ENCODE results near the gene WRAP53.
A peak's percentile ranks its signal among the peaks of the same experiment; 100 is the strongest.
"Not testable (repeated sequence)": the region's sequence is repeated elsewhere in the genome, so short reads cannot be mapped to it uniquely, and the experiment has no call there.

WRAP53 gene

GRCh38 chr17:7687908-7688807, at the start of gene WRAP53:
WRAP53 (plus strand) TSS chr17:7688477; CDS start chr17:7688649, 172 bp downstream.
- DNase-seq (ENCODE audit: low read depth): peak; percentile 92

GRCh38 chr17:7640783-7641182, 47.5 kb upstream of the WRAP53 start:
- DNase-seq (ENCODE audit: low read depth): no peak

GRCh38 chr17:7641635-7642034, 46.6 kb upstream of the WRAP53 start:
- not testable (repeated sequence) for DNase-seq (ENCODE audit: low read depth)

DNA sequence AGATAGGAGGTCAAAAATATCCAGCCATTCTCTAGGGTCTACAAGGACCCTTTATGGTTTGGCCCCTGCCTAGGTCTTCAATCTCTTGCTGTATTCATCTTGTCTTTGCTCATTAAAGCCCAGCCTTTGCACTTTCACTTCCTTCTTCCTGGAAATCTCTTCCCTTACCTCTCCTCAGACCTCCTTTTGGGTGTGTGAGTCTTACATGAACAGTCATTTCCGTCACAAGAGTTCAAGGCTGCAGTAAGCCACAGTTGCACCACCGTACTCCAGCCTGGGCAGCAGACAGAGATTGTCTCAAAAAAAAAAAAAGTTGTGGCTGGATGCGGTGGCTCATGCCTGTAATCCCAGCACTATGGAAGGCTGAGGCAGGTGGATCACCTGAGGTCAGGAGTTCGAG, 43.5 kb upstream of the WRAP53 start:
- no peak for DNase-seq (ENCODE audit: low read depth)

DNA sequence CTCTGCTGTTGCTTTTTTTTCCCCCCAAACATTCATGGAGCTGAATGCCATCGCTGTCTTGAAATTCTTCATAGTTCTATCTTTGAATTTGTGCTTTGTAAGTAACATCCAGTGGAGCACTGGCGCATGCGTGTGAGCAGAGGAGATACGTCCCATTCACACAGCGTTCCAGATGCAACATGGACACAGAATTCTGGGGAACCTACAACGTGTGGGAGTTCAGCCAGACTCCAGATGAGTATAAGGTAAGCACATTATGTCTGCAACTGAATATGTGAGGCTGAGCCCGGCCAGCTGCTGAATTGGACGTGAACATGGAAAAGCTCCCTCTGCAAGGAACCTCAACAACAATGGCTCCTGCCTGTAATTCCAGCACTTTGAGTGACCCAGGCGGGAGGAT, 41.8 kb upstream of the WRAP53 start:
- DNase-seq (ENCODE audit: low read depth): no peak

GRCh38 chr17:7647018-7647417, 41.3 kb upstream of the WRAP53 start:
- DNase-seq (ENCODE audit: low read depth): no peak

DNA sequence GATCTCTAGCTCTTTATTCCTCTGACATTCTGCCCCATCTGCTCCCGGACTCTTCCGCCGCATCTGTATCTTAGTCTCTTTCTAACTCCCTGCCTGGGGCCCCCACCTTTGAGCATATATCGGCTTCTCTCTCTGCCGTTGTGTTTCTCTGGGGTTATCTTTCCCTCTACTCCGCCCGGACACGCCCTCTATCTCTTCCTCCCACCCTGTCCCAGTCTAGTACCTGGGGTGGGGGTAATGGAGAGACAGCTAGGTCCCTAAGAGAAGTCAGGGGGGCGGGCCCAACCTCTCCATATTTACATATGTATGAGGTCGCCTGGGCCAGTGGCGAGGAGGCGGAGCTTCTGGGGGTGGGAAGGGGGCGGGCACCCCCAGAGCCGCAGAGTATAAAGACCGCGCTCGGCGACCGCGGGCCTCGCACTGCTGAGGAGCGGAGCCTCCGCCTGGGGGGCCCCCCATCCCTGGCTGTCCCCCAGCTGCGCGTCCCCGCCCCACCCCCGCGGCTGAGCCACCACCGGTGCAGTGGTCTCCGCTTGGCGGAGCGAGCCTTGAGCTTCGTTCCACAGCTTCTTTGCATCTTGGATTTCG, 37.7 kb upstream of the WRAP53 start, which contains the start of gene ATP1B2:
ATP1B2 (plus strand) TSS at position 418 of the 588 bp plus-strand sequence. CDS start 593 bp downstream, outside the sequence.
- peak; percentile 73 for DNase-seq (ENCODE audit: low read depth)

GRCh38 chr17:7651097-7651664, 37.1 kb upstream of the WRAP53 start:
- no peak for DNase-seq (ENCODE audit: low read depth)

DNA sequence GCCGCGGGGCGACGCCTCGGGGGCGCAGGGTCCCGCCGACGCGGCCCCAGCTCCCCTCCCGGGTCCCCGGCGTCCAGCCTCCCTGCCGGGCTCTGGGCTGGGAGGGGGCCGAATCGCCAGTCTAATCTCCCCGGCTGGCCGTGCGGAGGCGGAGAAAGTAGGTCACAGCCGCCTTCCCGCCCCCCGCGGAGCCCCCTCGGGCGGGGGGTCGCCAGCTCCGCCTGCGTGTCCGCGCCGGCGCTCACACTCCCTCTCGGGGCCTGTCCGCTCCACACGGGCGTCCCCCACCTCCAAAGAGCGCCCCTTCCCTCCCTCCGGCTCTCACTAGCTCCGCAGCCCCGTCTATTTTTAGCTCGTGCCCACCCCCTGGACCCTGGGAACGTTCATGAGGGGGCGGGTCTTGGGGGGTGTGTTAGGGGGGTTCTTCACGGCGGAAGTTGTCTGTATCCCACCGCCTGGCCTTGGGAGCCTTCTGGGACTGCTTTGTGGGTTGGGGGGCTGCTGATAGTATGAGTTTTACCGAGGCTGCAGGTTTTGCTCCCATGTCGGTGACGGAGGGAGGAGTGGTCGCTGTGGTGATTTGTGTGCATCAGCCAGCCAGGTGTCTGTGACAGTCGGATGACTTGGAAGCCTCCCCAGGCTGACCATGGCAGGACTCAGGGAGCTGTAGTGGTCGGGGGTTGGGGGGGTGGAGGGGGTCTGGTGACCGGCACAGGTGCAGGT, 36.5 kb upstream of the WRAP53 start:
- no peak for DNase-seq (ENCODE audit: low read depth)

GRCh38 chr17:7652388-7653356, 35.6 kb upstream of the WRAP53 start:
- DNase-seq (ENCODE audit: low read depth): no peak

- DNase-seq (ENCODE audit: low read depth): no peak
Measured at GRCh38 chr17:7654832-7655540, 33.3 kb upstream of the WRAP53 start.

DNA sequence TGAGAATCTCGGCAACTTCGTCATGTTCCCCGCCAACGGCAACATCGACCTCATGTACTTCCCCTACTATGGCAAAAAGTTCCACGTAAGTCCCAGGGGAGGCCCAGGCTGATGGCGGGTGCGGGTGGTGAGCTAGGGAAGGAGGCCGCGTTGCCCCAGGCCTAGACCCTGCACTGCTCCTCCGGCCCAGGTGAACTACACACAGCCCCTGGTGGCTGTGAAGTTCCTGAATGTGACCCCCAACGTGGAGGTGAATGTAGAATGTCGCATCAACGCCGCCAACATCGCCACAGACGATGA, 32.8 kb upstream of the WRAP53 start:
- DNase-seq (ENCODE audit: low read depth): no peak

DNA sequence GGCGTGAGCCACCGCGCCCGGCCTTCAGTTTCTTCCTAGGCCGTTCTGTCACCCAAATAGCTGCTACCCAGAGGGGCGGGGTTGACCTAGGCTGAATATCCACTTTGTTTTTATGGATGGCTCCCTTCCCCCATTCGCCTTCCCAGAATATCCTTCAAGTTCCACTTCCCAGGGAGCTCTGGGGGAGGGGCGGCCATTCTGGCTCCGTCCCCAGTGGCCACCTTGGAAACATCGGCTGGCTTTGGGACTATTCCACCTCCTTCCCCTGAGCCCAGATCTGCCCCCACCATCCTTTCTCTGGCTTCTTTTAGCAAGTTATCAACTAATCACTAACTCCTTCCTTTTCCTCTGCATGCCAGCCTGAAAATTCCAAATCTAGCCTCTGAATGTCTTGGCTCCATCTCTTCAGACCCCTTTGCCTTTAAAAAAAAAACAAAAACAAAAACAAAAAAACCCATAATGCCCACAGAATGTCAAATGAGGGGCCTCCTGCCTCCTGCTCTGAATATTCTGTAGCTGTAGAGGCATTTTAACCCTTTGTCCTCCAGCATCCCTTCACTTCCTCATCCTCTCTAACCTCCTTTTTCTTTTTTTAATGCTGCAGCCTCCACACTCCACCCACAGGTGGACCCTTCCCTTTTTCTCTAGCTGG, 31.2 kb upstream of the WRAP53 start:
- DNase-seq (ENCODE audit: low read depth): no peak

GRCh38 chr17:7667656-7668406, 20.4 kb upstream of the WRAP53 start:
- no peak for DNase-seq (ENCODE audit: low read depth)

- DNase-seq (ENCODE audit: low read depth): no peak
Measured at GRCh38 chr17:7668482-7668881, 19.8 kb upstream of the WRAP53 start.

DNA sequence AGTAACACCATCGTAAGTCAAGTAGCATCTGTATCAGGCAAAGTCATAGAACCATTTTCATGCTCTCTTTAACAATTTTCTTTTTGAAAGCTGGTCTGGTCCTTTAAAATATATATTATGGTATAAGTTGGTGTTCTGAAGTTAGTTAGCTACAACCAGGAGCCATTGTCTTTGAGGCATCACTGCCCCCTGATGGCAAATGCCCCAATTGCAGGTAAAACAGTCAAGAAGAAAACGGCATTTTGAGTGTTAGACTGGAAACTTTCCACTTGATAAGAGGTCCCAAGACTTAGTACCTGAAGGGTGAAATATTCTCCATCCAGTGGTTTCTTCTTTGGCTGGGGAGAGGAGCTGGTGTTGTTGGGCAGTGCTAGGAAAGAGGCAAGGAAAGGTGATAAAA, 15.0 kb upstream of the WRAP53 start:
- DNase-seq (ENCODE audit: low read depth): no peak

DNA sequence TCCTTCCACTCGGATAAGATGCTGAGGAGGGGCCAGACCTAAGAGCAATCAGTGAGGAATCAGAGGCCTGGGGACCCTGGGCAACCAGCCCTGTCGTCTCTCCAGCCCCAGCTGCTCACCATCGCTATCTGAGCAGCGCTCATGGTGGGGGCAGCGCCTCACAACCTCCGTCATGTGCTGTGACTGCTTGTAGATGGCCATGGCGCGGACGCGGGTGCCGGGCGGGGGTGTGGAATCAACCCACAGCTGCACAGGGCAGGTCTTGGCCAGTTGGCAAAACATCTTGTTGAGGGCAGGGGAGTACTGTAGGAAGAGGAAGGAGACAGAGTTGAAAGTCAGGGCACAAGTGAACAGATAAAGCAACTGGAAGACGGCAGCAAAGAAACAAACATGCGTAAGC, 13.3 kb upstream of the WRAP53 start:
- no peak for DNase-seq (ENCODE audit: low read depth)

DNA sequence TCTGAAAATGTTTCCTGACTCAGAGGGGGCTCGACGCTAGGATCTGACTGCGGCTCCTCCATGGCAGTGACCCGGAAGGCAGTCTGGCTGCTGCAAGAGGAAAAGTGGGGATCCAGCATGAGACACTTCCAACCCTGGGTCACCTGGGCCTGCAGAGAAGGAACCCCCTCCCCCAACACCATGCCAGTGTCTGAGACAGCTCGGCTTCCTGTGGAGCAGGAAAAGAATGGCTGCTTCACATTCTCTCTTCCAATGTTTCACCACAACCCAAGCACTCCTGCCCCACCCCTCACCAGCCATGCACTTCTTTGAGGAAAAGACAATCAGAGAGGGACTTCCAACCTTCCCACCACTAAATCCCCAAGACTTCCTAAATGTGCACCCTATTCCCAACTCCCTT, 11.7 kb upstream of the WRAP53 start:
- DNase-seq (ENCODE audit: low read depth): no peak

DNA sequence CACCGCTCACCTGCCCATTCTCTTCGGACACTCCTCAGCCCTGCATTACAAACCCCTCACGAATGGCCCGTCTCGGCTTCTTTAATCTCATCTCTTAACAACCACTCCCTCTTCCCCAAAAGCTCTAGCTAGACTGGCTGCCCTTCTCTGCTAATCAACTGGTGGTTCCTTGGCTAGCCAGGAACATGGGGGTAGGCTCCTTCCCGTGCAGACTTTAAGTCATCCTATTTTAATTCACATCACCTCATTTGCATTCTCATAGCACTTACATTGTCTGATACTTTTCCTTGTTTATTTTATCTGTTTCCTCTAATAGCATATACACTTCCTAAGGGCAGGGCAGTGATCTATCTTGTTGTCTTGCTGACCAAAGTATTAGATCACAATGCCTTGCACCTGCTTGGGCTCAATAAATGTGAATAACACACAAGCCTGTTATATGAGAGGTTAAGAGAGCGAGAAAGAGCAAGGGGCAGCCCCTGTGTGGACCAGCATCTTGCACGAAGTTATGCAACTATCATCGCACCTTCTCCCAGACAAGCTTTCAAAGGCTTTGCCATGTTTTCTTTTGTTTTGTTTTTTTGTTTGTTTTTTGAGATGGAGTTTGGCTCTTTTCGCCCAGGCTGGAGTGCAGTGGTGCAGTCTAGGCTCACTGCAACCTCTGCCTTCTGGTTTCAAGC, 10.7 kb upstream of the WRAP53 start:
- no peak for DNase-seq (ENCODE audit: low read depth)

Data from T-helper 22 cell (primary cell).